HepG2 (cell line): Measurements from ENCODE around the gene GCLM. TPM values are rescaled to one million over a fixed set of nuclear protein-coding genes. Genes with fewer than 3 reads are reported as not detected.

Experiments
- CBFB ChIP-seq: sonication (generic); formaldehyde crosslinking; IDR thresholded peaks from 2 replicates; pipeline ENCODE4 v1.4.0; 2020; ENCODE audit warnings: missing genetic modification reagents
- PLSCR1 ChIP-seq: sonication (generic); formaldehyde crosslinking; IDR thresholded peaks from 2 replicates; pipeline ENCODE4 v1.5.0; 2020; ENCODE audit warnings: missing genetic modification reagents, mild to moderate bottlenecking, borderline replicate concordance
- STAG1 ChIP-seq: sonication (generic); formaldehyde crosslinking; IDR thresholded peaks from 2 replicates; pipeline ENCODE4 v1.4.0; 2020; ENCODE audit warnings: missing genetic modification reagents
- TFDP2 ChIP-seq: sonication (generic); formaldehyde crosslinking; IDR thresholded peaks from 2 replicates; pipeline ENCODE4 v1.4.0; 2020; ENCODE audit warnings: missing genetic modification reagents
- TIGD3 ChIP-seq: sonication (generic); formaldehyde crosslinking; IDR thresholded peaks from 2 replicates; pipeline ENCODE4 v1.5.1; 2020; ENCODE audit warnings: mild to moderate bottlenecking, missing genetic modification reagents, borderline replicate concordance
- TOPORS ChIP-seq: sonication (generic); formaldehyde crosslinking; IDR thresholded peaks from 2 replicates; pipeline ENCODE4 v1.8.0; 2023; ENCODE audit warnings: mild to moderate bottlenecking, missing genetic modification reagents
- ZBTB40 ChIP-seq, 2 experiments: fragments of 450-650 bp in 1 of 2; sonication (generic) in 1 of 2; formaldehyde crosslinking in 1 of 2; IDR thresholded peaks; 2 replicates each; pipeline versions ENCODE4 v1.6.1 to v1.8.0; 2016 to 2022; ENCODE audit warnings: antibody characterized with exemption in 1 of 2, mild to moderate bottlenecking in 1 of 2, missing genetic modification reagents in 1 of 2
- ZNF124 ChIP-seq: sonication (generic); formaldehyde crosslinking; IDR thresholded peaks from 2 replicates; pipeline ENCODE4 v1.4.0; 2020; ENCODE audit warnings: missing genetic modification reagents
- ZNF281 ChIP-seq: sonication (generic); formaldehyde crosslinking; IDR thresholded peaks from 2 replicates; pipeline ENCODE4 v1.4.0; 2020; ENCODE audit warnings: missing genetic modification reagents, borderline replicate concordance
- ZNF337 ChIP-seq: sonication (generic); formaldehyde crosslinking; IDR thresholded peaks from 2 replicates; pipeline ENCODE4 v1.5.1; 2020; ENCODE audit warnings: missing genetic modification reagents, low read depth, mild to moderate bottlenecking, borderline replicate concordance
- ZNF430 ChIP-seq: sonication (generic); formaldehyde crosslinking; IDR thresholded peaks from 2 replicates; pipeline ENCODE4 v1.9.0; 2021; ENCODE audit warnings: mild to moderate bottlenecking, missing genetic modification reagents
- polyA plus RNA-seq, 8 experiments: library from polyadenylated mRNA; depleted of rRNA in 3 of 8; stranded (reverse) in 7 of 8; unstranded in 1 of 8; fragments of >200 nt; fragmentation: Illumina TruSeq in 4 of 8; extraction: Trizol in 4 of 8; gene quantifications; 2 replicates each; pipeline versions ENCODE4 v1.2.1 to v1.2.3, GENCODE V29; 2011 to 2016; ENCODE audit warnings: low read depth in 4 of 8, missing spikeins in 1 of 8, mixed read lengths in 1 of 8; ENCODE audit not compliant: insufficient read depth in 1 of 8
- total RNA-seq, 5 experiments: library from RNA; depleted of rRNA; stranded (reverse); fragments of >200 nt; fragmentation: Illumina TruSeq; extraction: Trizol; gene quantifications; 2 replicates each; pipeline ENCODE4 v1.2.3, GENCODE V29; 2016; ENCODE audit warnings: low read depth in 1 of 5

GCLM gene
- total and polyA plus RNA-seq, 2 of the 13 experiments (the other 11 are each of a cell fraction or from before 2014, with no cell fraction given): 8.7 to 29.9 TPM

GRCh38 chr1:93846206-93846991 lies 62.8 kb downstream of the GCLM start (continued):
- TF ChIP-seq ZBTB40 (IDR thresholded peaks at IDR 0.05): no peak
- no peak; the same call in 1 of the 2 replicates for TF ChIP-seq ZBTB40 (CRISPR knock-in tag; IDR thresholded peaks at IDR 0.05)
- peak; percentile 19; the same call in 1 of the 2 replicates for TF ChIP-seq STAG1
- TF ChIP-seq ZNF337 (CRISPR knock-in tag): 0 out of 2 replicates have a peak, but pooled peaks have one; percentile 48
- peak; percentile 30; the same call in 1 of the 2 replicates for TF ChIP-seq CBFB
- peak; percentile 74; the same call in 1 of the 2 replicates for TF ChIP-seq ZNF430 (CRISPR knock-in tag)
- no peak for TF ChIP-seq PLSCR1 (CRISPR knock-in tag)
- TF ChIP-seq TFDP2 (CRISPR knock-in tag): peak; percentile 75
- TF ChIP-seq ZNF281 (CRISPR knock-in tag): no peak
- no peak for TF ChIP-seq TOPORS (CRISPR knock-in tag)
- peak; percentile 49; the same call in 1 of the 2 replicates for TF ChIP-seq ZNF124 (CRISPR knock-in tag)
- no peak for TF ChIP-seq TIGD3 (CRISPR knock-in tag)
